HPDE6-E6E7 (cell line): ENCODE measurements around the gene STXBP6.

Source experiments
- DNase-seq: peaks from one replicate; pipeline ENCODE4 v3.0.0; 2011; ENCODE audit warnings: missing footprints; ENCODE audit errors: extremely low spot score

STXBP6 gene

DNA sequence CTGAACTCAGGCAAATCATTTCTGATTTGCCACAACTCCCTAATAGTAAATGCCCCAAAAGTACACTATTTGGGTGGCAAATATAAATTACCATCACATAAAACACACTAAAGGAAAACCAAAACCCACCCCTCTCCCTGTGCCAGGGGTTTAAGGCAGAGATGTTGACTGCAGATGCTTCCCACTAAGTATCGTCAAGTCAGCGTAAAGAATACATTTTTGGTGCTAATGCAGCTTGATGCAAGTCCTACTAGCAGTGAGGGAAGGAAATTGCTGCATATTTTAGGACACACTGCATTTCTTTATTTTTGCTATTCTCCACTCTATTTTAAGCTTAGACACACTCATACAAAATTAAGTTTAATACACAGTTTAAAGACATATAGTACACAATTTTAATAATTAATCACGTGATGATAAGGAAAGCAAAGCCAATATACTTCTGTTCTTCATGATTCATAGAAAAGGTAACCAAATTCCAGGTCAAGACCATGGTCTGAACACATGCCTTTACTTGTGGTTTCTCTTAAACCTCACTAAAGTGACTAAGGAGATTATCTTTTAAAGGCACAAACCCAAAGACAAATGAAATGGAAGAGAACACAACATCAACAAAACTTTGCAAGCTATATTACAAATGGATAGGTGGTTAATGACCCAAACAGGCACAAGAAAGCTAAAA, 162.2 kb downstream of the STXBP6 start:
- DNase-seq, result no peak

- DNase-seq, result no peak
These were observed 164.5 kb downstream of the STXBP6 start for GRCh38 chr14:24885410-24885913.

- DNase-seq, result no peak
These were observed 166.4 kb downstream of the STXBP6 start for GRCh38 chr14:24883576-24883975.

DNA sequence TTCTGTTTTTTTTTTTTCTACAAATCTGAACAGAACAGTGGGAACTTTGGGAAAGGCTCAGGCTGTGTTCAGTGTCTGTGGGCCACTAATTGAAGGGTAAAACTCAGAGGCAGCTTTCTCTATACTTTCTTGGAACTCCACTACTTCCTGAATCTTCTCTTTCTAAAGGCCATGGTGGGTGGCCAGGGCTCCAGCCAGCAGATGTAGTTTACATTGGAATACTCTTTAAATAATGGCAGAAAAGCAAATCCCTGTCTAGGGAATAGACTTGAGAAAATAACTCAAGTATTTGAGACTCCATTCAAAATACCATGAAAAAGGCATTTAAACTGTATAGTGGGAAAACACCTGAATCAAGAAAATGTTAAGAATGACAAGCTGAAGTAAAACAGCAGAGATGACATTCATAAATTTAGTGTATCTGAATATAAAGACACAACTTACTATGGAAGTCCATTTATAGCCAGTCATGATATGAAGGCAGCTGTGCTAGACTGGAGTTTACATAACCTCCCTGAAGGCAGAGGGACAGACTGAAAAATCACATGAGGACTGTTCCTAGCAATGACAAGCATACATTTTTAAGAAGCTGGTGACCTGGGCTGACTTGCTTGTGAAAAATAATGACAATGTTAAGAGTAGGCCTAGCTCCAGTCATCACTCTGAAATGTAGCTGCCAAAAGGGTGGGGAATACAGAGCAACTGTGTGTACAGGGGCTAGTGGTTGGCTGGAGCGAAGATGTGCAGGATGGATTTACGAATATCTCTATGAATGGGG, 168.6 kb downstream of the STXBP6 start:
- DNase-seq, result no peak

DNA sequence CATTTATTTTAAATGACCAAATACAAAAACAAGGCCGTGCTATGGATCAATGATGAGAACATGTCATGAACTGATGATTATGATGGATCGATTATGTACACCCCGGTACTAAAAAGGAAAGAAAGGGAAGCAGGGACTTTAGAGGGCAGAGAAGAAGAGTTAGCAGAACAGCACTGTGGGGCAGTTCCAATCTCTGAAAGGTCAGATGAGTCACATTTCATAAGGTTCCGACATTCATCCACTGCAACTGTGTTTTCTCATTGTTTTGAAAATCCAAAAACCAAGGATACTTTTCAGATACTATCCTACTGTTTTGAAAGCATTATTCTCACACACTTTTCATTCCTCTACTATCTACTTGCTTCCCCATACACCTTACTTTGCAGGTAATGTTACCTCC, 169.3 kb downstream of the STXBP6 start:
- no peak for DNase-seq

GRCh38 chr14:24879661-24880386, 170.1 kb downstream of the STXBP6 start:
- no peak for DNase-seq

- DNase-seq, result no peak
These were observed 173.0 kb downstream of the STXBP6 start for GRCh38 chr14:24876996-24877395.

- DNase-seq, result no peak
These were observed 173.7 kb downstream of the STXBP6 start for GRCh38 chr14:24875991-24876878.

- DNase-seq, result no peak
These were observed 174.6 kb downstream of the STXBP6 start for GRCh38 chr14:24875203-24875838.

DNA sequence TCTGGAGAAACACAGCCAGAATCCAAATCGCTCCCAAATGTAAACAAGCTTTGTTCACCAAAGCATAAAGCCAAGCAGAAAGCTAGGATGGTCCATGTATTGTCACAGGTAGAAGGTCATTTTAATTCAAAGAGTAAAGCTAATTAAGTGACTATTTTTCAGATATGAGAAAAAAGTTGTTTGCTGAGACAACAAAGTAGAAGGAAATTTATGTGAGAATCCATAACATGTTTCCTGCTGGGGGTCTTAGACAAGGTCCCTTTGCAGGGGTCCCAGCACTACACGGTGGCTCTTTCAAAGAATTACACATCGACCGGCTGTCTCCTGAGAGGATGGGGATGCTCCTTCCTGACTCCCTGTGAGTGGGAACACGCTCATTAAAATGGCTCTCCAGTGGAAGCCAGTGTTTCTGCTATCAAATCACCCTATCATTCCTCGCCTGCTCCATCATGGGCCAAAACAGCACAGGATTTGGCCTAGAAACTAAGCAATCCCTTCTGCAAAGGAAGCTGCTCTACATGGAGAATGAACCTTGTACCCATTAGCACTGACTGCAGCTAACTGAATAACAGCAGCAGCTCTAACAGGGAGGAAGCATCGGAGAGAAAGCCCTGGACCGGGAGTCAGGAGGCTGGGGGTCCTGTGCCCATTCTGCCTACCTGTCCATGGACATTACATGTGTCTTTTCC, 175.3 kb downstream of the STXBP6 start:
- DNase-seq, result no peak

DNA sequence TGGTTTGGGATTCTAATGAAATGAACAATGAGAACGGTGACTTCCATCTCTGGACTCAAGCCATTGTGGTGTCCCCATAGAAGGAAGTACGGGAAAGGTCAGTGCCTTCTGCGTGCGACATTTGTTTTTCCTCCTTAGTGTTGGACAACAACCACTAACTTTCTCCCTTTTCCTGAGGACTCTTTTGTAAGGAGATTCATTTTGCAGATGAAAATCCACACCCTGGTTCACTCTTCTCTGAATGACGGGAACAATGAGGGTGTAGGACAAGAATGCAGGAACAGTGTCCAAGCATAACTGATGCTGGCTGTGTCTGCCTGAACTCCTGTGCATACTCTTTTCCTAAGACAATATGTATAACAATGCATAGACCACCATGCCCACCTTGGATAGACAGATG, 176.4 kb downstream of the STXBP6 start:
- no peak for DNase-seq

GRCh38 chr14:24870949-24871701, 178.8 kb downstream of the STXBP6 start:
- no peak for DNase-seq

DNA sequence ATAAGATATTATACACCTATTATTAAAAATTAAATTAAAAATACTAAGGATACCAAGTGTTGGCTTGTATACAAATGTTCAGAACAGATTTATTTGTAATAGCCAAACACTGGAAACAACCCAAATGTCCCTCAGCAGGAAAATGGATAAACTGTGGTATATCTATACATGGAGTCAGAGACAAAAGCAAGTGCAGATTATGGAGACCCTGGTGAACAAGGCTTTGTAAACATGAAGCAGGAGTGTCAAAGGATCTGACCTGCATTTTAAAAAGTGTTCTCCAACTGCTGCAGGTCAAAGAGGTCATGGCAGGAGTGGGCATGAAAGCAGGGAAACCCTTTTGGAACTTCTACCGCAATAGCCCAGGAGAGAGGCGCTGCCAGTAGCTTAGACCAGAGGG, 181.6 kb downstream of the STXBP6 start:
- no peak for DNase-seq

GRCh38 chr14:24866067-24866639, 183.8 kb downstream of the STXBP6 start:
- no peak for DNase-seq

DNA sequence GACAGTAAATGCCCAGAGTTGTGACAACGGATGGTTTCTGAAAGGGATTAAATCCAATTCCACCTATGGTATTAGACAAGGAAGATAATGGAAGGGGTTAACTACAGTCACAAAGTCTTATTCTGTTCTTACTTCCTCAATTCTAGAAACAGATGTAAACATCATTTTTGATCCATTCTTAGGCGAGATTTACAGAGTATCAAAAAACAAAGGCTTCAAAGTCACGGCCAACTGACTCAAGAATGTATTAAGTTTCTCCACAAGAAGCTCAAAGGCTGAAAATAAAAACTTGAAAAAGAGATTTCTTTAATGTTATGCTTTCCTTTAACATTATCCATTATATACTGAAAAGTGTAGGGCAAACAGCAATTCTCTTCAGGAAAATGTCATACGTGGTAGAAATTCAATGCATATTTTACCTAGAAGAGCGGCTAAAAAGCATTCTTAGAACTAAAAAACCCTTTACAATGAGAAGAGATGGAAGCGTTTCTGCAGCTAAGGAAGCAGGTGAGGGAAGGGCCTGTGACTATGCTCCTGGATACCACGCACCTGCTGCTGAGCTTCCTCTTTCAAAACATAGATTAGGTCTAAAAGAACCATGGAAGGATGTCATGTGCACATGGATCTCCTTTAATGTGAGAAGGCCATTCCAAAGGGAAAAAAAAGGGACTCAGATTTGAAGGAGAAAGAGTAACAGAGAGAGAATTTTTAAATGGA, 185.8 kb downstream of the STXBP6 start:
- DNase-seq, result no peak

GRCh38 chr14:24861083-24861630, 188.8 kb downstream of the STXBP6 start:
- no peak for DNase-seq

DNA sequence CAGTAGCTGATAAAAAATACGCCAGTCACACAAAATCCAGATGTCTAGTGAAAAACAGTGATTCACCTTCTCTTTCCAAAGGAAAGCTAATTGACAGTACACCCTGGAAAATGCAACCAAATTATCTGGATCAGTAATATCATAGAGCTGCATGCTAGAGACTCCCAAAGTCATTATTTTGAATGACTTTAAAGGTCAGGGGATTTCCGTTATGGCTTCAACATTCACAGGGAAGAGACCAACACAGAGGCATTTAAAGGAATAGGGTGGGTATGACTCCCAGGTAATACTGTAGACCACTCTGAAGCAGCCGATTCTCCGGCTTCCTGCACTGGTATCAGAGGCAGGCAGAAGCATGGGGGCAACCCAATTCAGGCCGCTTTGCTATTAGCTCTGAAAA, 190.4 kb downstream of the STXBP6 start:
- DNase-seq, result no peak

GRCh38 chr14:24858684-24859083, 191.3 kb downstream of the STXBP6 start:
- no peak for DNase-seq
